HG03457 (cell line): ENCODE data around the gene SFRP5.

Experiments used
- ATAC-seq: cut with Tn5 transposase; IDR thresholded peaks from one replicate; pipeline ENCODE4 v1.9.1; 2021; ENCODE audit warnings: moderate number of reproducible peaks; ENCODE audit not compliant: unreplicated experiment

The SFRP5 gene

GRCh38 chr10:97785731-97786130, 13.9 kb upstream of the SFRP5 start:
- ATAC-seq = no peak

DNA sequence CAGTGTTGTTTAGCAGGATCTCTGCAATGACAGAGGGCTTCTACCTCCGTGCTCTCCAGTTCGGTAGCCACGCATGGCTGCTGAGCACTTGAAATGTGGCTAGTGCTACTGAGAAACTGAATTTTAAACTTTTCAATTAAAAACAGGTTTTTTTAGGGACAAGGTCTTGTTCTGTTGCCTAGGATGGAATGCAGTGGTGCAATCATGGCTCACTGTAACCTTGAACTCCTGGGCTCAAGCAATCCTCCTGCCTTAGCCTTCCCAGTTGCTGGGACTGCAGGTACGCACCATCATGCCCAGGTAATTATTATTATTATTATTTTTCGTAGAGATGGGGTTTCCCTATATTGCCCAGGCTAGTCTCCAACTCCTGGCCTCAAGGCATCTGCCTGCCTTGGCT, 13.4 kb upstream of the SFRP5 start:
- no peak for ATAC-seq

- ATAC-seq = no peak
Measured at GRCh38 chr10:97784200-97784810, 12.5 kb upstream of the SFRP5 start.

GRCh38 chr10:97782455-97783228, 10.8 kb upstream of the SFRP5 start:
- no peak for ATAC-seq

- no peak for ATAC-seq
Measured at GRCh38 chr10:97781618-97782331, 10.0 kb upstream of the SFRP5 start.

DNA sequence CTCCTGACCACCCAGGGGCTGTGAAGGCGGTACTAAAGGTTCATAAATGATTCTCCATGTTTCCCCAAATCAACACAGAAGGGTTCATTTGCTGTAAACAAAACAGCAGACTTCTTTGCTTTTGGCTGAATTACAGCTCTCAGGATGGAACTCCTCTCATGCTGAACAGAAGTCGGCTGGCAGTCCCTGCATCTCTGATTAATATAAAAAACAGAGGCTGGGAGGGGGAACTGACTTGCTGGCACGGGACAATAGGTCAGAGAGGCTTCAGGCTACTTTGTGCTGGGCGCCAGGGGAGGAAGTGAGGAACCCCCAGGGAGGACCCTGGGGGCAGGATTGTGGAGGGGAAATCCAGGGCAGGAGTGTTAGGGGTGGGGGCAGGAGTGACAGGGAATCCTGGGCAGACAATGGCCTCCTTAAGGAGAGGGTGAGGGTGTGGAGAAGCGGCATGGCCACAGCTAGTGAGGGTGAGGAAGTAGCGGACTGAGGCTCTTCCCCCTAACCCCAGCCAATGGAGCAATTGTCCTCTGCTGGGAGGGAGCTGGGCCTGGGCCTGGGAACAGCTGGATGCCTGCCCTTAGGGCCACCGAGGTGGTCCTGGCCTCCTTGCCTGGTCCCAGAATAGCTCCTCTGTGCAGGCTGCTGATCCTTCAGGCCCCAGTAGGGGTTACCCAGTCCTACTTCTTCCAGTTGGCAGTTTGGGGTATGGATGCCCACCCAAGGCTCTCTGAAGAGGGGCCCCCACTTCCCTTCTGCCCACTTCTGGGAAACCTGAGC, 9.2 kb upstream of the SFRP5 start:
- no peak for ATAC-seq

- no peak for ATAC-seq
Measured at GRCh38 chr10:97779975-97780374, 8.2 kb upstream of the SFRP5 start.

- no peak for ATAC-seq
Measured at GRCh38 chr10:97779492-97779891, 7.7 kb upstream of the SFRP5 start.

DNA sequence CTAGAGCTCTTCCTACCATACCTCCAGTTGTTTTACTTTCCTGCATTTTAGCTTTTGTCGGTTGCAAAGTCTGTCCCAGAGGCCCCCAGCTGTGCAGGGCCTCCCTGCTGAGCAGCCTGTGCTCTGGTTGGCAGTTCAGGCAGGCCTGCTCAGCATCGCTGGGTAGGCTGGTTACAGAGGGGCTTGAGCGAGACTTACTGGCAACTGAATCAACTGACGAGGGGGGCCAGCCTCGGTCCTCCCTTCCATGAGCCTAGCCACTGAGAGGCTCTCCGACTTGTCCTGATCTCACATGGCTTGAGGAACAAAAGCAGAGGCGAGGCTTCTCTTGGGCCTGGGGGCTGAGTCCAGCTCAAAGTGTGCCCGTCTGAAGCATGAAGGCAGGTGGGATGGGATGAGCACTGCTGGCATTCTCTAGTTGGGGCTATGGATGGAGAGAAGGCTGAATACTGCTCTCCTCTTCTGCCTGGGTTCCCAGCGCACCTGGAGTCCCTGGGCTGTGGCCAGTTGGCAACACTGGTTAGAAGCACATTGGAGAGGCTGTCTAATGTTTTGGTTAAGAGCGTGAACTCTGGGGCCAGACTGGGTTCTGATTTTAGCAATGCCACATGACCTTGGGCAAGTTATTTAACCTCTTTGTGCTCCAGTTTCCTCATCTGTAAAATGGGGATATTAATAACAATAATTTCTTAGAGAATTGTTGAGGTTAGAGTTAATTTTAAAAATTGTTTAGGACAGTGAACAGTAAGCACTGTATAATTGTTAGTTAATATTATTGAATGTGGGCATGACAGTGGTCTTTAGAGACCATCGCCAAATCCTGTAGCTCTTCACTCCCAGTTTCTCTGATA, 6.9 kb upstream of the SFRP5 start:
- ATAC-seq = no peak

GRCh38 chr10:97777143-97777542, 5.3 kb upstream of the SFRP5 start:
- ATAC-seq = no peak

- no peak for ATAC-seq
Measured at GRCh38 chr10:97774811-97775294, 3.1 kb upstream of the SFRP5 start.

- no peak for ATAC-seq
Measured at GRCh38 chr10:97773096-97773495, 1.3 kb upstream of the SFRP5 start.

DNA sequence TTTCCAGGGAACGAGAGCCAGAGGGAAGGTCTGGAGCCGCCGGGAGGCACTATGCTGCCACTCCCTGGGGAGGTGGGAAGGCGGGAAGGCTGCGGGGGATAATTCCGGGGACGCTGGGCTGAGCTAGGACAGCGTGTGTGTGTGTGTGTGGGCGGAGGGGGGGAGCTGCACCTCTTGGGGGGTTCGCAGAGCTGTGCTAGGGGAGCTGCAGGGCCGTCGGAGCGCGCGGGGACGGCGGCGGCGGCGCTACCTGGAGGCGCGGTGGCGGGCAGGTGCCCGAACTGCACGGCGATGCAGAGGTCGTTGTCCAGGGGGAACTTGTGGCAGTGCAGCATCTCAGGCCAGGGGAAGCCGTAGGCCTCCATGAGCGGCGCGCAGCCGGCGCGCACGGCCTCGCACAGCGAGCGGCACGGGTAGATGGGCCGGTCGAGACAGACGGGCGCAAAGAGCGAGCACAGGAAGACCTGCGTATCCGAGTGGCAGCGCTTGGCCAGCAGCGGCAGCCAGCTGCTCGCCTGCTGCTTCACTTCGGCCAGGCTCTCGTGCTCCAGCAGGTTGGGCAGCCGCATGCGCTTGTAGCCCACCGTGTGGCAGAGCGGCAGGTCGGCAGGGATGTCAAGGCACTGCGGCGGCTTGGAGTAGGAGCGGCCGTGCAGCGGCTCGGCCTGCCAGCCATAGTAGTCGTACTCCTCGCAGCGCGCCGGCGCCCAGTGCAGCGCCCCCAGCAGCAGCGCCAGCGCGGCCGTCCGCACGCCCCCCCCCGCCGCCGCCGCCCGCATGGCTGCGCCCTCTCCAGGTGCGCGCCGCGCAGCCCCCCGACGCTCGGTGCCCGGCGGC, 526 bp downstream of the SFRP5 start:
- ATAC-seq = no peak

- ATAC-seq = no peak
Measured at GRCh38 chr10:97770255-97770654, 1.5 kb downstream of the SFRP5 start.

DNA sequence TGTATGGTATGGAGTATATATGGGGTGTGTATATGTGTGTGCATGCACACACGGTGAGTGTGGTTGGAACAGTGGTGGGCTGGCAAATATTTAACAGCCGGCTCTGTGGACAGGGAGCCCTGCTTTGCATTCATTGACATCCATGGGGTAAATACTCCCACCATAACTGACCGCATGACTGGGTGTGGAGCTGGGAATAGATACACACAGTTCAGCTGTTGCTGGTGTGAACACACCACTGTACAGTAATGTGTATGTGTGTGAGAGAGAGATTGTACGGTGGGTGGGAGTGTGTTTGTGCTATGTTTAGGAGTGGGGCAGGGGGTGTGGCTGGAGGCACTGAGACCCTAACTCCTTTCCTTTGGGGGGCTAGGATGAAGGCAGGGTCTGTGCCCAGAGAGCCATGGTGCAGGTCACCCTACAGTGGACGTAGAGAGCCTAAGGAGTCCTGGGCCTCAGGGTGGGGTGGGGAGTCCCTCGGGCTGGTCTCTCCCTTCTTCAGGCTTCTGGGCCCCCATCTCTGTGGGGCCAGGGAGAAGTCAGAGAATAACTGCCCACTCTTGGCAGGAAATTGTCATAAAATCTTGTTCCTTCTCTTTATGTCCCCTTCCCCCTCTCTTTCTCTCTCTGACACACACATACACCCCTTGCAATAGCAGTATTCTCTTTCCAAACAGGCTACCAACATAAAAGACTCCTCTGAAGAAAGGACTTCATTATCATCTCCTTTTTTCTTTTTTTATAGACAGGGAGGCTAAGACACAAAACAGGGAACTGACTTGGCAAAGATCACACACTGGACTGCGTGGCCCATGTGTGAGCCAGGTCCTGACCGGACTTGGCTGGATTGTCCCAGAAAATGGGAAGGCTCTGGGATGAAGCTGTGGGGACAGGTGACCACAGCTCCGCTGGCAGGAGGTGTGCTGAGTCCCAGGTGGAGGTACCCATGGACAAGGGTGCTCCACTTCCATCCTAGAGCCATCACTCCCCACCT, 3.2 kb downstream of the SFRP5 start:
- no peak for ATAC-seq

GRCh38 chr10:97766996-97767924, 4.5 kb downstream of the SFRP5 start:
- ATAC-seq = no peak
